ENCODE data around the gene APOH.
A peak's percentile ranks its signal among the peaks of the same experiment; 100 is the strongest.

The APOH gene

DNA sequence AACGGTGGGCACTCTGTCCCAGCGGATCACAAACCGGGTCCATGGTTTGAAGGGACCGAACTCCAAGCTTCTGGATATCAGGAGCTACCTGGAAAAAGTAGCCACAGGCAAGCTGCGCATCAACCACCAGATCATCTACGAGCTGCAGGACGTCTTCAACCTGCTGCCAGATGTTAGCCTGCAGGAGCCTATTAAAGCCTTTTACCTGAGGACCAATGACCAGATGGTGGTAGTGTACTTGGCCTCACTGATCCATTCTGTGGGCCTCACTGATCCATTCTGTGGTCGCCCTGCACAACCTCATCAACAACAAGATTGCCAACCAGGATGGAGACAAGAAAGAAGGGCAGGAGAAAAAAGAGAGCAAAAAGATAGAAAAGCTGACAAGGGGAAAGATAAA, 31.0 kb downstream of the APOH start:
- no peak for DNase-seq (ENCODE audit: low spot score)

GRCh38 chr17:66192378-66192687, 36.9 kb downstream of the APOH start:
- no peak for FAIRE-seq
- no peak for DNase-seq (ENCODE audit: low spot score)

More for the DNA sequence above, 31.0 kb downstream of the APOH start:
- FAIRE-seq, result no peak

DNA sequence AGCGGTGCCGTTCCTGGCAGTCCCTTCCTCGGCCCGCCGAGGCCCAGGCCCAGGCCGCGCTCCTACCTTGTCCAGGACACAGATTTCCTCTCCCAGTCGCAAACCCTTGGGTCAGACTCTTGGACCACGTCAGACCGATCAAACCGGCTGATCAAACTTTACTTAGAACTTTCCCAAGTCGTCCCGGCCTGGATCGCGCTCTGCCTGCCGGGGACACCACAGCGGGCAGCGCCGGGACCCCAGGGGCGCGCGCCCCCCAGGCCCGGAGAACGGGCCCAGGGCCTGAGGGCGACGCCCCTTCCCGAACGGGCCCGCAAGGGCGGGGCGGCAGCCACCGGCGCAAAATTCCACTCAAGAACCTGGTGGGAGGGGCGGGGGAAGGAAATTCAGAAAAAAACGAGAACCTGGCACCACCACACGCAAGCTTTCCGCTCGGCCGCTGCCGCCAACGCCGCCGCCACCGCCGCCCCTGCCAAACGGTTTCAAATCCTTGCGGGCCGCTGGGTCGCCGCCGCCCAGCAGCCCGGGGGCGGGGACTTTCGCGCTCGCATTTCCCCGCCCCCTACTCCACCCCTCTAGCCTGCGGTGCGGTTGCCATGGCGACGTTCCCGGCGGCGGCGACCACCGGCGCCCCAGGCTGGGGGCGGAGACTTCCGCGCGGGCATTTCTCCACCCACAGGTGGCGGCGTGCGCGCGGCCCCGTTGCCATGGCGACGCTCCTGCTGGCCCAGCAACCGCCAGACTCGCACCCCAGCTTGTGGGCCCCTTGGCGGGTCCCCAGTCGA, 37.4 kb downstream of the APOH start, which contains the start of gene CEP112:
CEP112 (minus strand) TSS at position 541 of the 785 bp plus-strand sequence.
- DNase-seq (ENCODE audit: low spot score), result peak; percentile 68
- FAIRE-seq, result no peak

DNA sequence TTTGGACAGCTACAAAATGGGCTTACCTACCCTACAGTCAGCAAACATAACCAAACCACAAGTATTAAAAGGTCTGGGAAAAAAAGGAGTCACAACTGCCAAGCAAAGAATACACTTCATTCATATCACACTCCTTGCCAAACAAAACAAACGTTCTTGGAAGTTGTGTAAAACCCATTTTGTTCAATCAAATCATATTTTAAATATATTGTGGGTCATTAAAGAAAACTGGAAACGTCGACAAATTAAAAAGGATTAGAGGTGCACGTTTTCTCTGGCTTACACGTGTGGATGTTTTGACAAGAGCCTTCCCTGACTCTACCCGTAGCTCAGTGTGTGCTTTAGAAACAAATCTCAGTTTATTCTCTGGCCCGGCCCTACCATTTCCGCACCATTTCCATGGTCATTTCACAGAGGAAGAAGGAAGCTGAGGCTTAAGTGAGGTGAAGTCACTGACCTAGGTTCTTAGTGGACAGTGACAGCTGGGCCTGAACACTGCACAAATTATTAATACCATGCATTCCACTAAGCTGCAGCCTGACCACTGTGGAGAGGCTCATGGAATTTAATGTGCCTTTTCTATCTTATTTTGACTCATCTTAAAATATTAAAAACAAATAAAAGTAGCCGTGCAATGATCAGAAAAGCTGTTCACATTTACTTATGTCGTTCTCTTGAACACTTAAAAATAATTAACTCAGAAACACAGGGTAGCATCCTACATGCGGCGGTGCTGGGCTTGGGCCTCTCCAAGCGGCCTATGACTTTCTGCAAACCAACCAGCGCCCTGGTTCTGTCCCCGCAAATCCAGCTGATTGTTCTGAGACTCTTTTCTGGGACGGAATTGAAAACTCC, 38.2 kb downstream of the APOH start:
- peak; percentile 64 for FAIRE-seq

DNA sequence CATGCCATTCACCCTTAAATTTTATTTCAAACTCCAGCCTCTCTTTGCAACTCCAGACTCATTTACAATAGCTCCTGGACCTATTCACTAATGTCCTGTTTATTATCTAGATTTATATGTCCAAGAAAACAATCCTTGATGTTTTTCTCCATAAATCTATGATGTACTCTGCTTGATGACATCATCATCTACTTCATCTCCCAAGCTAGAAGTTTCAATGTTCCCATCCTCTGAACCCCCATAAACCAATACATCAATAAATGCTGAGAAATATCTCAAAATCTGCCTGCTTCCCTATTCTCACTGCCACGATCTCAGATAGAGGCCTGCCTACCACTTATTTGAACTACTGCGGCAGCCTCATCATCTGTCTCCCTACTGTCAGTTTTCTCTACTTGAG, 41.5 kb downstream of the APOH start:
- DNase-seq (ENCODE audit: low spot score) (no peak), FAIRE-seq (no peak)

More for the DNA sequence above, 38.2 kb downstream of the APOH start:
- DNase-seq (ENCODE audit: low spot score), result peak; percentile 65

- FAIRE-seq, result no peak
- DNase-seq (ENCODE audit: low spot score), result no peak
Measured at GRCh38 chr17:66185862-66186261, 43.4 kb downstream of the APOH start.

DNA sequence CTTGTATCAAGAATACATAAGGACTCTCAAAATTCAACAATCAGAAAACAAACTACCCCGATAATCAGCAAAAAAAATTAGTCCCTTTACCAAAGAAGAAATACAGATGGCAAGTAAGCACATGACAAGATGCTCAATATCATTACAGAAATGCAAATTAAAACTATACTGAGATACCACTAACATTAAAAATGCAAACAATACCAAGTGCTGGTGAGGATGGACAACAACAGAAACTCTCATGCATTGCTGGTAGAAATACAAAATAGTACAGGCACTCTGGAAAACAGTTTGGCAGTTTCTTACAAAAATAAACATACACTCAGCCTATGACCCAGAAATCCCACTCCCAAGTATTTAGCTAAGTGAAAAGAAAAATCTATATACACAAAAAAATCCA, 44.8 kb downstream of the APOH start:
- no peak for DNase-seq (ENCODE audit: low spot score)
- FAIRE-seq, result no peak

DNA sequence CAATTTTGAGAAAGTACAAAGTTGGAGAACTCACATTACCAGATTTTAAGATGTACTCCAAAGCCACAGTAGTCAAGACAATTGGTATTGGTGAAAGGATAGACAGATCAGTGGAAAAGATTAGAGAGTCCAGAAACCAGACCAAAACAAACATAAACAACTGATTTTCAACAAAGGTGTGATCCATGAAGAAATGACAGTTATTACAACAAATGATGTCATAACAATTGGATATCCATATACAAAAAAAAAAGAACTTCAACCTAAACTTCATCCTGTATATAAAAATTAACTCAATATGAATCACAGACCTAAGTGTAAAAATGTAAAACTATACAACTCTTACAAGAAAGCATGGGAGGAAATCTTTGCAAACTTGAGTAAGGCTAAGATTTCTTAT, 45.7 kb downstream of the APOH start:
- DNase-seq (ENCODE audit: low spot score), result no peak
- FAIRE-seq, result no peak

GRCh38 chr17:66178642-66179041, 50.6 kb downstream of the APOH start:
- no peak for FAIRE-seq
- DNase-seq (ENCODE audit: low spot score), result no peak

- no peak for DNase-seq (ENCODE audit: low spot score)
Measured at GRCh38 chr17:66177048-66177447, 52.2 kb downstream of the APOH start.

GRCh38 chr17:66175892-66176291, 53.3 kb downstream of the APOH start:
- no peak for DNase-seq (ENCODE audit: low spot score)
- FAIRE-seq, result no peak

More at GRCh38 chr17:66177048-66177447, 52.2 kb downstream of the APOH start:
- no peak for FAIRE-seq

DNA sequence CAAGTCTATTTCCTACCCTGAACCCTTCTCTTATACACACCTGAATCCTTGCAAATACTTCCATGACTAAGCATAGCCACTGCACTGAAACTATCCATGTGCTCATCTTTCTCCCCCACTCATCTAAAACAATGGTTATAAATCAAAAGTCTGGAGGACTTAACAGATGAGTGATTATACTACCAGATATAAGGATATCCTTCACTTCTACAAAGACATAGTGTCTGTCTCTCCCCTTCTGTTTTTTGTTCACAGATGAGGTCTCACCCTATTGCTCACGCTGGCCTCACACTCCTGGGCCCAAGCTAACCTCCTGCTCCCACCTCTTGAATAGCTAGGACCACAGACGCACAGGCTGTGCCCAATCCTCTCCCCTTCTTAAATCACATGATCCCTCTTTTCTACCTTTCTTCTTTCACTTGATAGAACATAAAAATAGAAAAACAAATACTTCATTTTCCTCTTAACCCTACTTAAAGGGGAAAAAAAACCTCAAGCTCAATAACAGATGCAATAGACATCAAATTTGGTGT, 56.5 kb downstream of the APOH start:
- DNase-seq (ENCODE audit: low spot score) (no peak), FAIRE-seq (no peak)

DNA sequence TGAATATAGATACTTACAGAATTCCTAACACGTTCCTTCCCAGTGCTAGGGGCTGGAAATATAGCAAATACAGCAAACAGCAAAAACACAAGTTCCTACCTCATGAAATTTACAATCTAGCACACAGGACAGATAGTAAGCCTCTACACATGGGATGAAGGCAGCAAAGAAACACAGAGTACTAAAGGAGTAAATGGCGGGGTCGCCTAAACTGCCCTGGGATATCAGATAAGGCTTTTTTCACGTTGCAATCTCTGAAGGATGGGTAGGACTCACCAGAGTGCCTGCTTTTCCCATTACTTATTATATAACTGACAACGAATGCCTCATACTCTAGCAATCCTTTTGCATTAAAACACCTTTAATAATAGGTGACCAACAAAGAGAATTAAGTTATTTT, 57.1 kb downstream of the APOH start:
- no peak for FAIRE-seq
- DNase-seq (ENCODE audit: low spot score), result no peak

DNA sequence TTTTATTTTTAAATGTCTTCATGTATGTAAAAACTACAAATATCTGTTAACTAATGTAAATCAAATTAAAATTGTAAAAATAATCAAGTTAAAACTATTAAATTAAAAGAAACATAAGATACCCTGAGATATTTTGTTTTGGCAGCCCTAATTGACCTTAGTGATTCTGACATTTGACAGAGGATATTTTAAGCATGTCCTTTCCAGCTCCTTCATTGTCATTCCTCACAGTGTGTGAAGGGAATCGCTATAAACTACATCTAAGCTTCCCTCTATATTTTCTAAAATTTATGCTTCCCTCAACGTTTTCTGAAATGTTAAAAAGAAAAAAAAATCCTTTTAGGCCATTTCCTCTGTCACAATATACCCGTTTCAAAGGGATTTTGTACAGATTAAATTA, 57.5 kb downstream of the APOH start:
- DNase-seq (ENCODE audit: low spot score), result no peak
- FAIRE-seq, result no peak

GRCh38 chr17:66171172-66171571, 58.0 kb downstream of the APOH start:
- no peak for FAIRE-seq
- no peak for DNase-seq (ENCODE audit: low spot score)

DNA sequence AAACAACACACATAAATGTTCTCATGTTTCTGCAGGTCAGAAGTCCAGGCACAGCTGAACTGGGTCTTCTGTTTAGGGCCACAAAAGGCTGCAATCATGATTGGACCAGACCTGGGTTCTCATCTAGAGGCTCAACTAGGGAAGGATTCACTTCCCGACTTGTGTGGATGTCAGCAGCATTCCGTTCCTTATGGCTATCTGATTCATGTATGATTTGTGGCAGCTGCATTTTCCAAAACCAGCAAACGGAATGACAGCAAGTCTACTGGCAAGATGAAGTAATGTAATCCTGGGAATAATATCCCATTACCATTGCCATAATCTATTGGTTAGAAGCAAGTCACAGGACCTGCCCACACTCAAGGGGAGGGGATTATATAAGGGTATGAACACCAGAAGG, 59.4 kb downstream of the APOH start:
- FAIRE-seq (no peak), DNase-seq (ENCODE audit: low spot score) (no peak)

- no peak for FAIRE-seq
- no peak for DNase-seq (ENCODE audit: low spot score)
Measured at GRCh38 chr17:66167189-66167815, 61.9 kb downstream of the APOH start.

DNA sequence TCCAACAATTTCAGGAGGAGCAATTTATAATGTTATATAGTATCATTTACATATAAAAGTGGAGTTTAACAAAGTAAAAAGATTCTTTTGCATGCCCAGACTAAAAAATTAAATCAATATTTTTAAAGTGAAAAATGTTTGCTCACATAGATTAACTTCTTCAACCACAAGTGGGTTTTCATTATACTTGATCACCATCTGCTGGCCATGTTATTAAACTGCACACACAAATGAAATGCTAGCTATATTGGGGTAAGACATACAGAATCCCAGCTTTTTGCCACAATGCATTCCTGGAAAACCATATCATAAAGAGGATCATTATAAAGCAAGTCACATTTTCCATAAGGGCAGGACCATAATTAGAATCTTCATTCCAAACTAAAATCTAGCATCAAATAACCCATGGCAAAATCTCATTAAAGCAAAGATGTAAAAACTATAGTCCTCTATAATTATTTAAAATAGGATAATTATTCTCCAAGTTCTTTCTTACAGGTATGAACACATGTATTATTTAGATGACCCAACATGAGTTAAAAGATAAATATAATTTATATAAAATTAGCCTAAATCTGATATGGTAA, 63.6 kb downstream of the APOH start:
- FAIRE-seq (peak; percentile 90), DNase-seq (ENCODE audit: low spot score) (peak; percentile 27)

All from RCC 7860 (cell line).